Panc1 (cell line): ENCODE results near the gene IMP4.

Source experiments
- POLR2AphosphoS5 ChIP-seq: IDR thresholded peaks from 2 replicates; pipeline ENCODE4 v1.6.1; 2012; ENCODE audit warnings: mild to moderate bottlenecking, low read depth, low read length, moderate library complexity
- SIN3A ChIP-seq: IDR thresholded peaks from 2 replicates; pipeline ENCODE4 v1.6.1; 2012; ENCODE audit warnings: low read depth, mild to moderate bottlenecking, low read length, moderate library complexity, borderline replicate concordance; ENCODE audit not compliant: insufficient read depth
- TCF7L2 ChIP-seq: IDR thresholded peaks from 2 replicates; pipeline ENCODE4 v1.6.1; 2011; ENCODE audit warnings: mild to moderate bottlenecking, low read depth, low read length, inconsistent platforms
- TF ChIP-seq, protein P1 (sequence below): fragments of 450-650 bp; IDR thresholded peaks from 2 replicates; pipeline ENCODE4 v1.5.1; 2017; ENCODE audit warnings: mild to moderate bottlenecking

DNA sequence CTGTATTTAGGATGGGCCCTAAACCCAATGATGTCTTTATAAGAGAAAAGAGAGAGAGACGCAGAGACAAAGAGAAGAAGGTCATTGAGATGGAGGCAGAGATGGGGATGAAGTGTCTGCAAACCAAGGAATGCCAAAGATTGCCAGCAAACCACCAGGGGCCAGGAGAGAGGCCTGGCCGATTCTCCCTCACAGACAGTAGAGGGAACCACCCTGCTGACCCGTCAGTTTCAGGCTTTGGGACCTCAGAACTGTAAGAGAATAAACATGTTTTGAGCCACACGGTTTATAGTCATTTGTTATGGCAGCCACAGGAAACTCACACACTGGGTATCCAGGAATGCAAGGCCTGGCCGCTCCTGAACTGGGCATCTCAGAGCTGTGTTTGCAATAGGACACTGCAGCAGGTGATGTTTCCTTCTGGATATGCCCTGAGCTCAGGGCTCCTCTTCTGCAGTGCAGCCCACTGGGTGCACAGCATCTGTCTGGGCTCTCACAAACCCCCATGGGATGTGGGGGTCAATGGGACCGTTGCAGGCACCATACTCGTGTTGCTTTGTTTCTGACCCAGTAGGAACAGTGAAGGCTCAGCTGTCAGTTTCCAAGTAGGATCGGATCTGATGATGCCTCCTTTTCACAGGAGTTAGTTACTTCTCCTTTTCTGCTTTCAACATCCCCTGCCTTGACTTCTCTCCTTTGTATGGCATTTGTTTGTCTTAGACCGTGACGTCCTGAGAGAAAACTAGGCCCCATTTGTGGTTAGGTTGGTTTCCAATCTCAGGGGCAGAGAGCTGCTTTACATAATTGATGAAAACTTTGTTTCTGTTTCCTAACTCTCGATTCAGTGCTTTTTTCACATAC is 34.0 kb downstream of the IMP4 start:
- TF ChIP-seq SIN3A (no peak), TCF7L2 (no peak), POLR2AphosphoS5 (no peak)
- TF ChIP-seq, protein P1, sequence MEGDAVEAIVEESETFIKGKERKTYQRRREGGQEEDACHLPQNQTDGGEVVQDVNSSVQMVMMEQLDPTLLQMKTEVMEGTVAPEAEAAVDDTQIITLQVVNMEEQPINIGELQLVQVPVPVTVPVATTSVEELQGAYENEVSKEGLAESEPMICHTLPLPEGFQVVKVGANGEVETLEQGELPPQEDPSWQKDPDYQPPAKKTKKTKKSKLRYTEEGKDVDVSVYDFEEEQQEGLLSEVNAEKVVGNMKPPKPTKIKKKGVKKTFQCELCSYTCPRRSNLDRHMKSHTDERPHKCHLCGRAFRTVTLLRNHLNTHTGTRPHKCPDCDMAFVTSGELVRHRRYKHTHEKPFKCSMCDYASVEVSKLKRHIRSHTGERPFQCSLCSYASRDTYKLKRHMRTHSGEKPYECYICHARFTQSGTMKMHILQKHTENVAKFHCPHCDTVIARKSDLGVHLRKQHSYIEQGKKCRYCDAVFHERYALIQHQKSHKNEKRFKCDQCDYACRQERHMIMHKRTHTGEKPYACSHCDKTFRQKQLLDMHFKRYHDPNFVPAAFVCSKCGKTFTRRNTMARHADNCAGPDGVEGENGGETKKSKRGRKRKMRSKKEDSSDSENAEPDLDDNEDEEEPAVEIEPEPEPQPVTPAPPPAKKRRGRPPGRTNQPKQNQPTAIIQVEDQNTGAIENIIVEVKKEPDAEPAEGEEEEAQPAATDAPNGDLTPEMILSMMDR, result no peak; the same call in 1 of the 2 replicates
